Calu3 (cell line): ENCODE data around the gene SH2D3A. TPM values are rescaled to one million over a fixed set of nuclear protein-coding genes. Genes with fewer than 3 reads are reported as not detected.

ENCODE experiments used
- BruUV-seq: library from RNA; stranded (reverse); fragments of 400-500 nt; replicated peaks from 2 replicates; lab custom pipeline; 2021; lab: Mats Ljungman, UMichigan
- CTCF ChIA-PET: fragments of 300-600 bp; sonication (Branson Sonifier 250); formaldehyde crosslinking; loops from one replicate; lab custom pipeline; 2022; ENCODE audit warnings: antibody characterized with exemption; lab: Charles Lee
- DNase-seq: peaks from one replicate; pipeline ENCODE4 v3.0.0; 2022
- H3K27ac Mint-ChIP-seq: one replicate; pipeline ENCODE4 v1.8.0; 2022; ENCODE audit warnings: mixed read lengths; ENCODE audit not compliant: unreplicated experiment
- H3K27me3 Mint-ChIP-seq: one replicate; pipeline ENCODE4 v1.8.0; 2022; ENCODE audit warnings: mixed read lengths; ENCODE audit not compliant: unreplicated experiment
- H3K36me3 Mint-ChIP-seq: one replicate; pipeline ENCODE4 v1.8.0; 2022; ENCODE audit warnings: mild to moderate bottlenecking, moderate library complexity, mixed read lengths; ENCODE audit not compliant: insufficient read depth, unreplicated experiment
- H3K4me1 Mint-ChIP-seq: one replicate; pipeline ENCODE4 v1.8.0; 2022; ENCODE audit warnings: mild to moderate bottlenecking, low read depth, mixed read lengths; ENCODE audit not compliant: unreplicated experiment
- H3K4me3 Mint-ChIP-seq: one replicate; pipeline ENCODE4 v1.8.0; 2022; ENCODE audit warnings: mild to moderate bottlenecking, low read depth, moderate library complexity, mixed read lengths; ENCODE audit not compliant: unreplicated experiment
- H3K9me3 Mint-ChIP-seq: one replicate; pipeline ENCODE4 v1.8.0; 2022; ENCODE audit warnings: low read depth, mixed read lengths; ENCODE audit not compliant: unreplicated experiment
- CTCF ChIP-seq: fragments of 200-600 bp; IDR thresholded peaks from one replicate; pipeline ENCODE4 v1.8.0; 2022; ENCODE audit warnings: antibody characterized with exemption; ENCODE audit not compliant: unreplicated experiment
- intact Hi-C: fragments of 100-400 bp; cut with micrococcal nuclease; formaldehyde crosslinking; loops from one replicate; pipeline ENCODE4 v1.10.0; 2022; ENCODE audit not compliant: unreplicated experiment
- total RNA-seq: library from RNA; stranded (reverse); gene quantifications from 2 replicates; pipeline ENCODE4 v1.2.3, GENCODE V29; 2022

The SH2D3A gene
- total RNA-seq, 1 experiment from 2014 or later = 64.0 TPM

GRCh38 chr19:6794686-6795431, 27.6 kb upstream of the SH2D3A start:
- no peak for TF ChIP-seq CTCF
- Mint-ChIP-seq H3K4me1 (peaks cover 11% of the 10 kb centered on the region), H3K27me3 (no peaks in the 10 kb centered on the region), H3K9me3 (no peaks in the 10 kb centered on the region), H3K36me3 (peaks cover 4% of the 10 kb centered on the region), H3K27ac (no peak overlapping the region), H3K4me3 (no peak overlapping the region)
- intact Hi-C loops = no loop called here
- DNase-seq = no peak
- CTCF ChIA-PET = no interaction called here
- no TSS peak for BruUV-seq

- no peak overlapping the region for H3K4me3 Mint-ChIP-seq
- H3K27me3 Mint-ChIP-seq = no peaks in the 10 kb centered on the region
- CTCF ChIA-PET = no interaction called here
- H3K36me3 Mint-ChIP-seq = peaks cover 4% of the 10 kb centered on the region
- no peak overlapping the region for H3K27ac Mint-ChIP-seq
- intact Hi-C loops = no loop called here
- TF ChIP-seq CTCF = no peak
- no TSS peak for BruUV-seq
- no peak for DNase-seq
- no peaks in the 10 kb centered on the region for H3K9me3 Mint-ChIP-seq
- H3K4me1 Mint-ChIP-seq = peaks cover 15% of the 10 kb centered on the region
Observed at GRCh38 chr19:6793973-6794372, 26.7 kb upstream of the SH2D3A start.

GRCh38 chr19:6793411-6793810, 26.2 kb upstream of the SH2D3A start:
- Mint-ChIP-seq H3K9me3 (no peaks in the 10 kb centered on the region), H3K4me1 (peaks cover 20% of the 10 kb centered on the region), H3K4me3 (no peak overlapping the region), H3K36me3 (peaks cover 4% of the 10 kb centered on the region), H3K27me3 (no peaks in the 10 kb centered on the region), H3K27ac (no peak overlapping the region)
- TF ChIP-seq CTCF = no peak
- BruUV-seq = no TSS peak
- CTCF ChIA-PET = no interaction called here
- intact Hi-C loops = no loop called here
- no peak for DNase-seq

GRCh38 chr19:6791237-6791636, 24.0 kb upstream of the SH2D3A start:
- TF ChIP-seq CTCF = no peak
- peaks cover 4% of the 10 kb centered on the region for H3K36me3 Mint-ChIP-seq
- CTCF ChIA-PET = interaction anchor here (1.1 kb wide), 1 partner anchor 25 kb away, joined by 5 read pairs; no protein-coding TSS in a partner anchor
- no peaks in the 10 kb centered on the region for H3K27me3 Mint-ChIP-seq
- no peak overlapping the region for H3K27ac Mint-ChIP-seq
- H3K4me1 Mint-ChIP-seq = peaks cover 20% of the 10 kb centered on the region
- no TSS peak for BruUV-seq
- H3K4me3 Mint-ChIP-seq = no peak overlapping the region
- no peaks in the 10 kb centered on the region for H3K9me3 Mint-ChIP-seq
- DNase-seq = no peak
- intact Hi-C loops = no loop called here
